HG03565 (cell line): ENCODE results near the gene RPTOR.

Experiments
- ATAC-seq: cut with Tn5 transposase; IDR thresholded peaks from one replicate; pipeline ENCODE4 v1.9.1; 2021; ENCODE audit warnings: mild to moderate bottlenecking, moderate library complexity; ENCODE audit not compliant: unreplicated experiment

RPTOR gene

GRCh38 chr17:80588702-80589383 is 44.2 kb downstream of the RPTOR start:
- ATAC-seq: no peak

GRCh38 chr17:80591788-80592187 is 47.1 kb downstream of the RPTOR start:
- ATAC-seq: no peak

DNA sequence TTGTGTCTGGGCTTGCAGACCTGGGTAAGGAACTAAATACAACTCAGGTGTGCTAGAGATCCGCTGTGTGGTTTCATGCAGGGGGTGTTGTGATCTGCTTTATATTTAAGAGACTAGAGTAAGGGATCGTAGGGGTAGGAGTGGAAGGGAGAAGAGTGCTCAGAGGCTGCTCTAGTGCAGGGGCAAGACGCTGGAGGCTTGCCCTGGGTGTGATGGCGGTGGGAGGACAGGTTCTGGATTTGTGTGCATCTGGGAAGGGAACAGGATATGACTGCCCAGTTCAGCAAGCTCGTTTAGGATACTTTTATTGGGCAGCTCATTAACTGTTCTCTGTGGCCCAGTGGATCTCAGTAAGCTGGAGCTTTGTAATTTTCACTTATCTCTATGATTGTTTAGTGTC is 47.6 kb downstream of the RPTOR start:
- no peak for ATAC-seq

DNA sequence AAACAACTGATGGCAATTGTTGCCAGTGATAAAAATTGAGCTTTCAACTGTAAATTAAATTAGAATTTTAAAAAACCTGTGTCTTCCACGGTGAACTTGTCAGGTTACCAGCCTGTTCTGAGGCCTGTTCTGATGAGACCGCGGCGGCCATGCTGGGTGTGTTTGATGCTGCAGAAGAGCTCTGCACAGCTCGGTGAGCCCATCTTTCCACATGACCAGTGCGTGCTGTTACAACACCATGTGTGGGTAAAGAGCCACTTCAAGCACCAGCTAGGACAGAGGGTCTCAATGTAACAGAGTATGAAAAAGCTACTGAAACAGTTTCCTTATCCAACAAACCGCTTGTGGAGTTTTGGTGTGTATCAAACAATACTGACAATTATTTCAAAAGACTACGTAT is 48.5 kb downstream of the RPTOR start:
- no peak for ATAC-seq

DNA sequence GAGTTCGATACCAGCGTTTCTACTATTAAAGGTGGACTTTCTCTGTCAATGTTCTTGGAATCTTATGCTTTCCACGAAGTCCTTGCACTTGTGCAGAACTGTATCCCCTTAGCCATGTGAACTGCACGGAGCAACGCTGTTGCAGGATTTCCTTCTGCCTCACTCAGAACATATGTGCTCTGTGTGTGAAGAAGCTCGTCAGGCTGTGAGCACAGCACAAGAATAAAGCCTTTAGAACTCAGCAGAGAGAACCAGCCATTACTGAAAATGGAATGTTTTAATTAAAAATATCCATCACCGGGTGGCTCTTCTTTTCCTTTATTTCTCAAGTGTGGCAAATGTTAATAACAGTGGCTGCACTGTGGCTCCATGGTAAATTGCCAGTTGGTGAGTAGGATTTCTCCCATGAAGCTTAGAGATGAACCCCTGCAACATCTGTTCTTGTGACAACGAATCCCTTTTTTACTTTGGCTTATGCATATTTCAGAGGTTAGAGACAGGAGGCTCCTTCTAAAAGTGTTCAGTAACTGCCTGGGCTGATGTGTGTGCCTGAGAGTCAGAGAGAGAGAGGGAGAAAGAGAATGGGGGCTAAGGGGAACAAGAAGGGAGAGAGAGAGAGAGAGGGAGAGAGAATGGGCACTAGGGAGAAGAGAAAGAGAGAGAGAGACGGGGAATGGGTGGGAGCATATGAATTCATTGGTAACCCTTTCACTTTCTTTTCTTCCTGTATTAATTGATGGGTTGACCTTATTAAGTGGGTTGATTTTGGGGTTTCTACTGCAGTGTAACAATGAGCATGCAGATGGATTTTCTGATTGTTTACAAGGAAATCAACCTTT is 50.0 kb downstream of the RPTOR start:
- no peak for ATAC-seq

GRCh38 chr17:80596760-80597608 is 52.3 kb downstream of the RPTOR start:
- no peak for ATAC-seq

DNA sequence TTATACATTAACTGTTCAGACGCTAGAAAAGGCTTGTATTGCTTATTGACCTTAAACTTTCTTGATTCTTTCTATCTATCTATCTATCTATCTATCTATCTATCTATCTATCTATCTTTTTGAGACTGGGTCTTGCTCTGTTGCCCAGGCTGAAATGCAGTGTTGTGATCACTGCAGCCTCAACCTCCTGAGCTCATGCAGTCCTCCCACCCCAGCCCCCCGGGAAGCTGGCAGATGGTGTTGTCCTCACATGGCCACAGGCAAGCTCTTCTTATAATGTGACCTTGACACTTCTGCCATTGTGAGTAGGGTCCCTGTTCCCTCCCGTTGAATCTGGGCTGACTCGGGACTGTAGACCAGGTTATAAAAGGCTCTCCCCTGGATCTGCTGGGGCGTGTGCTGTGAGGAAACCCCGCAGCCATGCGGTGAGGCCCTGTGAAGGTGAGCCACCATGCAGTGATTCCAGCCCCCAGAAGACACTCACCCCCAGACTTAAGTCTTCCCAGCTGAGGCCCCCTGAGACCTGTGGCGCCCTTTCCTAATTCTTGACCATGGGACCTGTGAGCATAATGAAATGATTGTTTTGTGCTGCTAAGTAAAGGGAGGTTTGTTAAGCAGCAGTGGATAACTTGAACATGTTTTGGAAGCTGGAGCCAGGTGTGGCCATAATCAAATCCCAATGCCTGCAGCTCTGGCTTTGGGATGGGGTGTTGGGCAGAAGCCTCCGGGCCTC is 54.3 kb downstream of the RPTOR start:
- no peak for ATAC-seq

DNA sequence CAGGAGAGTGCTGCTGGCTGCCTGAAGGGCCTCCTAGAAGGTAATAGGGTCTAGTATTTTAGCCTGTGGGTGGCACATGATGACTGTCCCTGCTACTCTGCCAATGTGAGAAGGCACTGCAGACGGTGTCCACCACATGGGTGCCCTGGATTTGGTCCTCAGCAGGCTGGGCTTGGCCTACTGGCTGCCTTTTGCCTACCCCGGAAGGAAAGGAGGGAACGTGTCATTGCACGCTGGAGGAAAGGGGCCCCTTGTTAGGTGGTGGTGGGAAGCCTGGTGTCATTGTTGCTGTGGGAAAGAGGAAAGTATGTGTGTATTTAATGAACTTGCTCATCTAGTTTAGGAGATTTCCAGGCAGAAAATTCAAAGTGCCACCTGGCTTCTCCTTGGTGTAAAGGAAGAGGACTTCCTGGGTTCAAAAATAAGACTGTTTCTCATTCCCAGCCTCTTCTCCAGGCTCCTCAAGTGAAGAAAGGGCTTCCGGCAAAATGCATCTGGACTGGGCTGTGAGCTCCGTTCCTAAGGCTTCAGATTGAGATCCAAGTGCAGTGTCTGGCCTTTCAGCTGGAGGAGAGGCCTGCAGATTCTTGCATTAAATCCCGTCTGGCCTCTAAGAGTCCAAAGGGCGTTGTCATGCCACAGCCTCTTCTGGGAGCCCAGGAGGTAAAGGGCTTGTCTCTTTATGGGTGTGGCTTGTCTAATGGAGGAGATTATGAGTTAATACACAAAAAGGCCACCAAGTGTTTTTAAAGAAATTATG is 55.1 kb downstream of the RPTOR start:
- ATAC-seq: no peak

DNA sequence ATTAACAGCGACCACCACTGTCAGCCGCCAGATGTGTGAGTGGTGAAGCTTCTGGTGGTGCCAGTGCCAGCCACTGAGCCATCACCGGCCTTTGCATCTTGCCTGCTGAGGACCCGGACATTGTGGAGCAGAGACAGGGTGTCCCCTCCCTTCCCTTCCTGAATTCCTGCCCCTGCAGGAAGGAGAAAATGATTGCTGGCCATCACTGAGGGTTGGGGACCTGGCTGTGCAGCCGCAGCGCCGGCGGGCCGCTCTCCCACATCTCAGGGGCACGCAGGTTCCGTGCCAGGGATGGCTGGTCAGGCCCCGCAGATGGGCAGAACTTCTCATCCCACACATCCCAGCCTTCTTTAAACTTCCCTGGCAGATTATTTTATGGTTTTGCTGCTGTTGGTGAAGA is 56.5 kb downstream of the RPTOR start:
- no peak for ATAC-seq

DNA sequence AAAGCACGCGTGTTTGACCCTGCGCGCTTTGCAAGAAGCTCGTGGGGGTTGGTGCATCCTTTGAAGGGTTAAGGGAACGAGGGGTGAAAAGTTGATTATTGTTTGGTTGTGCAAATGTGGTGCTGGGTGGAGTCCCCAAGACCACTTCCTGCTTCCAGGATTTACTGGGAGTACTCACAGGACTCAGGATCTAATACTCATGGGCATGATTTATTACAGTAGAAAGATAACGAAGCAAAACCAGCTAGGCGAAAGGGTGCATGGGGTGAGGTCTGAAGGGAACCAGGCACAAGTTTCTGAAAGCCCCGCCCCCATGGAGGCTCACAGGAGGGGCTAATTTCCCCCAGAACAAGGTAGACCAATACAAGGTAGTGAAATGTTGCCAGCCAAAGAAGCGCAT is 58.8 kb downstream of the RPTOR start:
- ATAC-seq: no peak

GRCh38 chr17:80604009-80604669 is 59.5 kb downstream of the RPTOR start:
- ATAC-seq: no peak

- no peak for ATAC-seq
These were observed 60.0 kb downstream of the RPTOR start for GRCh38 chr17:80604670-80605010.

GRCh38 chr17:80605326-80606066 is 60.9 kb downstream of the RPTOR start:
- peak; percentile 70 for ATAC-seq

- ATAC-seq: no peak
These were observed 63.7 kb downstream of the RPTOR start for GRCh38 chr17:80608326-80608725.

DNA sequence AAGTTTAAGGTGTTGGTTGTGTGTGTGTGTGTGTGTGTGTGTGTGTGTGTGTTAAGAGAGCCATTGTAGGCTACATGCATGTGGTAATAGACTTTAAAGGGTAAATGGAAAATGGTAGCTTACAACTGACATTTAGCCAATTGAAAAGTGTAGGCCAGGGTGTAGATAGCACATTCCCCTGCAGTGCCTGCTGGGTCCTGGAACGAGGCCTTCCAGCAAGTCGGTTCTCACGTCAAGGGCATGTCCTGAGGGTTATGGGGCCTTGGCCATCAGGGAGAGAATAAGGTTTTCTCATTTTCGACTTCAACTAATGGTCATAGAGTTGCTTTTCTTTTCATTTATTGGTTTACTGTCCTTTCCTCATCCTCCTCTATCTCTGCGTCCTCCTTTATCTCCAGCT is 65.1 kb downstream of the RPTOR start:
- no peak for ATAC-seq

DNA sequence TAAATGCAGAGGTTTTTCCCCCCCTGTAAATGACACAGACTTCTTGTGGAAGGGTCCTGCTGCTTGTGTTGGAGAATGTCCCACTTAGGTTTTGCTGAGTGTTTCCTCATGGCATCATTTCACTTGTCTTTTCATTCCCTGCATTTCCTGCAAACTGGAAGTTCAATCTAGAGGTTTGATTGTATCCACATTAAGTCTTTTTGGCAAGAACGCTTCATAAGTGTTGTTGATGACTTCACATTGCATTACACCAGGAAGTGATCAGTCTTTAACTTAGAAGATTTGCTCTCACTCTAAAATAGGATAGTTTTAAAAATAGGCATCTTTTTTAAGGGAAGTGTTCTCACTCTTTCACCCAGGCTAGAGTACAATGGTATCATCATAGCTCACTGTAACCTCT is 67.2 kb downstream of the RPTOR start:
- no peak for ATAC-seq

GRCh38 chr17:80612997-80613731 is 68.5 kb downstream of the RPTOR start:
- no peak for ATAC-seq

- ATAC-seq: no peak
These were observed 69.1 kb downstream of the RPTOR start for GRCh38 chr17:80613732-80614071.
